RPMI7951 (cell line): ENCODE data around the gene ST3GAL5. TPM values are rescaled to one million over a fixed set of nuclear protein-coding genes. Genes with fewer than 3 reads are reported as not detected.
"Not testable (repeated sequence)": the region's sequence is repeated elsewhere in the genome, so short reads cannot be mapped to it uniquely, and the experiment has no call there.

Experiments
- DNase-seq: peaks from one replicate; pipeline ENCODE4 v3.0.0-alpha.2; 2012; ENCODE audit warnings: low read depth
- total RNA-seq: library from RNA; depleted of rRNA; stranded (reverse); fragments of >200 nt; shearing (Covaris generic); gene quantifications from 2 replicates; pipeline ENCODE4 v1.2.3, GENCODE V29; 2014

Gene ST3GAL5
- total RNA-seq, 1 experiment from 2014 or later = 98.5 TPM

- DNase-seq = peak; percentile 28
Observed at GRCh38 chr2:85834466-85834865, 54.3 kb downstream of the ST3GAL5 start.

DNA sequence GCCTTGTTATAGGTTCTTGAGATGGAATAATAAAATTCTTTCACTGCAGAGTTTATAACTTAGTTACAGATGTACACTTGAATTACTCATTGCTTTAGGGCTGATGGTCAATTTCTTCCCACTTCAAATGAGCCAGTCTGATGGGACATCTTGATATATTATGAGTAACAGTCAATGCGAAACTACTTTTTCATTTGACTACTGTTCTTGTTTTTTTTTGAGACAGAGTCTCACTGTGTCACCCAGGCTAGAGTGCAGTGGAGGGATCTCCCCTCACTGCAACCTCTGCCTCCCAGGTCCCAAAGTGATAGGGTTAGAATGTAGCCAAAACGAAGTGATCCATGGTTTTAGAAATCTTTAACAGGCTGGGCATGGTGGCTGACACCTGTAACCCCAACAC is 57.1 kb downstream of the ST3GAL5 start:
- peak; percentile 32 for DNase-seq

DNA sequence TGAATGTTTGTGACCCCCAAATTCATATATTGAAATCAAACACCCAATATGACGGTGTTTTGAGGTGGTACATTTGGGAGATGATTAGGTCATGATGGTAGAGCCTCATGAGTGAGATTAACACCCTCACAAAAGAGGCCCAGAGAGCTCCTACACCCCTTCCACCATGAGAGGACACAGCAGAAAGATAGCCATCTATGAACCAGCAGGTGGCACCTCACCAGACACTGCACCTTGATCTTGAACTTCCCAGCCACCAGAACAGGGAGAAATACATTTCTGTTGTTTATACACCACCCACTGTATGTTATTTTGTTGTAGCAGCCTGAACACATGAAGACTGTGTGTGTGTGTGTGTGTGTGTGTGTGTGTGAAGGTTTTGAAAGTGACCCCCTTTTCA is 58.1 kb downstream of the ST3GAL5 start:
- peak; percentile 31 for DNase-seq

DNA sequence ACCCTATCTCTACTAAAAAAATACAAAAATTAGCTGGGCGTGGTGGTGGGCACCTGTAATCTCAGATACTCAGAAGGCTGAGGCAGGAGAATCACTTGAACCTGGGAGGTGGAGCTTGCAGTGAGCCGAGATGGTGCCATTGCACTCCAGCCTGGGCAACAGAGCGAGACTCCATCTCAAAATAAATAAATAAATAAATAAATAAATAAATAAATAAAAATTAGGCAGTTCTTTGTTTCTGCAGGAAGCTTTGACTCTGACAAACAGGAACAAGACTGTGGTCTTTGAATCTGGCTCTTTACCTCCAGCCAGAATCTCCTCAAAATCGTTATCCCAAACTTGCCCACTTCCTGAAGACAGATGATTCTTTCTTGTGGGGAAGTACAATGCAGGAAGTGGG is 59.4 kb downstream of the ST3GAL5 start:
- DNase-seq = not testable (repeated sequence)

- no peak for DNase-seq
Observed at GRCh38 chr2:85828725-85829124, 60.1 kb downstream of the ST3GAL5 start.

GRCh38 chr2:85827879-85828569 is 60.8 kb downstream of the ST3GAL5 start:
- DNase-seq = no peak

GRCh38 chr2:85826990-85827878 is 61.6 kb downstream of the ST3GAL5 start:
- DNase-seq = peak; percentile 69

GRCh38 chr2:85823951-85824350 is 64.8 kb downstream of the ST3GAL5 start:
- DNase-seq = no peak

DNA sequence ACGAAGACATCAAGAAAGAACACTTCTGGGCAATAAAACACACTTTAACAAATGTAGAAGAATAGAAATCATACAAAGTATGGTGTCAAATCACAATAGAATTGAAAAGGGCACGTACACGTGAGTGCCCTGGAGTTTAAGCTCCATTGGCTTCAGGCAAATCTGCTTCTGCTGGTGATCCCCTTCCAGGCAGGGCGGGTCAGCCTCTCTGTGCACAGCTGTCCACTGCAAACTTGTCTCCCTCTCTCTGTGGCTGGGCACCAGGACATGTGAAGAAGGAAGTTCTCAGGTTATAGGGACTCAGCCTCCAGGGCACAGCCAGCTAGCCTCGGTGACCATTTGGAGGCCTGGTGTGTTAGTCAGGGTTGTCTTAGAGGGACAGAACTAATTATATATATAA is 66.0 kb downstream of the ST3GAL5 start:
- no peak for DNase-seq

GRCh38 chr2:85819811-85820510 is 68.8 kb downstream of the ST3GAL5 start:
- DNase-seq = no peak

DNA sequence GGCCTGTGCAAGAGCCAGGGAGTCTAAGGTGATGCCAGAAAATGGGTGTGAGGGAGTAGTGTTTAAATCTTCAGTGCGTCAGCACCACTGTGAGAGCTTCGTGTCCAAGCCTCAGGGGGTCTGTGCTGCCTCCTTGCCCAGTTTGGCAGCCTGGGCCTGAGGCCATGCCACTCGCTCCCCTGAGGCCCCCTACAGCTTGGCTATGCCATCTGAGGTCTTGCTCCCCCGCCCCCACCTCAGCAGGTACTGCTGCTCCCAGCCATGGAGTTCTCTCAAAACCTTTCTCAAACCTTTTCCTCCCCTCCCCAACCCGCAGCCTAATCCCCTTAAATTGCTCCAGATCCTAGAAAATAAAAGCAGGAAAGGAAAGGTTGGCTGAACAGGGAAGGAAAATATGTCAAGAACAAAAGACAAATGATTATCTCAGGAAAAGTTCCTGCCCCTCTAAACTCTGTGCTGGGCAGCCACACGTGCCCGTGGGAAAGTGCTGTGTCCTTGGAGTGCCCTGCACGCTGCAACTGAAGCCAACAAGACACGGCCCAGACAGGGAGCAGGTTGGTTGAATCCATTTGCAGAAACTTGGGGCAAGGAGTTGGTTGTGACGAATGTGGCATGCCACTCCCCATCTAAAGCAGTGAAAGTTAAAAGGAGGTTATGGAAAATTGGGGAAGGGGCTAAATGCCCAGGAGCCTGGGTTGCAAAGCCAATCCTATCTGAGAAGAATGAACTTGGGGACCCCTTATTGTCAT is 73.8 kb downstream of the ST3GAL5 start:
- DNase-seq = no peak

- peak; percentile 78 for DNase-seq
Observed at GRCh38 chr2:85813982-85814801, 74.6 kb downstream of the ST3GAL5 start.

GRCh38 chr2:85813211-85813981 is 75.4 kb downstream of the ST3GAL5 start:
- no peak for DNase-seq

GRCh38 chr2:85812094-85812735 is 76.6 kb downstream of the ST3GAL5 start:
- DNase-seq = no peak

DNA sequence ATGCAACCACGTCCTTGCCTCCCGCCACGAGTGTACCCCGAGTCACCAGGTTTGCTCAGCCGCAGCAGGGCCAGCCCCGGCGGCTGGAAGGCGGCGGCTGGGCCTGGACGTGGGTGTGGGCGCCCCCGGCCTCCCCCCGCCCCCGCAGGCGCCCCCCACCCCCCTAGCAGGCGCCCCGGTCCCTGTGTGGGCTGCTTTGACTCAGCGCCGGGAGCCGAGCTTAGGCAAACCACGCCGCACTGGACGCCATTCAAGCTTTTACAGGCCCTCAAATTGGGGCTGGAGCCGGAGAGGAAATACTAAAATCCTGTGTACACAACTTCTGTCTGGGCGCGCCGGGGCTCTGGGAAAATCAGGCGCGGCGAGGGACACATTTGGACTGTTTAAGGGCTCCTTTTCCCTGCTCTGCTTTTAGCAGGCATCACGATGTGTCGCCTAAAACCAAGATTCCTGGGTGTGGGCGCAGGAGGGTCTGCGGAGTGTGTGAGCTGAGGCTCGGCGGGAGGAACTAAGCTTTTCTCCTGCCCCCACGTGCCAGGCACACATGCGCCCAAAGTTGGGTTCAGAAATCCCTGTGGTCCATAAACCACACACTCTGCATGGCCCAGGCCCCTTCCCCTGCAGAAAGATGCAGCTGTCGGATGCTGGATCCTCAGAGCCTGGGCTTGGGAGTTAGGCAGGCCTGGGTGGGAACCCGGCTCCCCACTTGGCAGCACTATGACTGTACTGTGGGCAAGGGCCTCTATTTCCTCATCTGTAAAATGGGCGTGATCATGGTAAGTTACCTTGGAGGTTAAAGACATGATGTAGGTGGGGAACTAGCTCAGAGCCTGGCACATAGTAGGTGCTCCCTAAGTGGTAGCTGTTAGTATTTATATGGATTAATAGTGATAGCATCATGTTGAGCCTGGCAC is 77.4 kb downstream of the ST3GAL5 start:
- DNase-seq = no peak

DNA sequence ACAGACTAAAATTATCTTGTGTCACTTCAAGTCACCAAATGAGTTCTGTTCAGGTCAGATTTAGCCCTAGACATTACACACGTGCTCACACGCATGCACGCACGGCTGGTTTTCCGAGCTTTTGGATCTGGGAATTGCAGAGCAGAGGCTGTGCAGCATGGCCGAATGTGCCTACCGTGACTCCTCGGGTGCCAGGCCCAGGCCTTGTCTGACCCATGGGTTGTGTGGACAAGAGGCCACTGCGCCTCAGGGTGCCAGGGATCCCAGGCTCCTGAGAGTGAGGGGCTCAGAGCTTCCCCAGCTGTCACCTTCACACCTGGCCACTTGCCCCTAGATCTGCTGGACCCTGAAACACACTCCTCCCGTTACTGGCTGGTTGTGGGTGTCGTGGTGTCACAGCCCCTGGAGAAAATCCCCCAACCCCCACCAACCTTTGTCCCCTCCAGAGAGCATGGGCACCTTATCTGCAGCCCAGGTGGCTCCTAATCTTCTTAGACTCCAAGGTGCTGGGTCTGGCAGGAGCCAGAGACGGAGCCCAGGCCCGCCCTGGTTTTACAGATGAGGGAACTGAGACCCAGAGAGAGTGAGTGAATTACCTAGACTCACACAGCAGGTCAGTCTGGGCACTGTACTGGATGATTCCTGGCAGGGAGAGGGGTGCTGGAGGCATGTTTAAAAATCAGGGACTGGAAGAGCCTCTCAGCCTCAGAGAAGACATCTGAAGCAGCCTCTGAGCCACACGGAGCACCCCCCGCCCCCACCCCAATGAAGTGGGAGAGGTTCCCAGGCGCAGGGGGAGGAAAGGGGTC is 78.2 kb downstream of the ST3GAL5 start:
- DNase-seq = no peak

DNA sequence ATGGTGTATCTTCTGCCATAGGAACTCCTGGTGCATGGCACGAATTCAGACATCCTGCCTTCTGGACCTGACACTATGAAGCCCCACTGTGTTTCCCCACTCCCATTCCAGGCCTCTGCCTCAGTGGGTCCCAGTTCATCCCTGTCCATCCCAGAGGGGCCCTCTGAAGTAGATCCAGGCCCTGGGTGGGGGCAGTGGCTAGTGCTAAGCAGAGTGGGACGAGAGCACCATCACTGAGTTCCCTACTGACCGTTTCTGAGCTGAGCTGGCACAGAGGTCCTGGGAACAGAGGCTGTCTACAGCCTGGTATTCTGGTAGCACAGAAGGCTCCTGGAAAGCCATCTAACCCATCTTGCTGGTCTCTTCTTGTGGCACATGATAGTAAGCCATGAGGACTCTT is 81.0 kb downstream of the ST3GAL5 start:
- DNase-seq = no peak
